Thoracic aorta (tissue), 2 donors: ENCODE data around the gene MFN2. TPM values are rescaled to one million over a fixed set of nuclear protein-coding genes. Genes with fewer than 3 reads are reported as not detected.

Experiments
- ATAC-seq: fragments of 150-250 bp; one replicate; pipeline ENCODE4 v1.8.0; 2017; ENCODE audit warnings: low read depth; ENCODE audit not compliant: insufficient number of reproducible peaks, low FRiP score
- DNase-seq: peaks from one replicate; pipeline ENCODE4 v3.0.0-alpha.2; 2020; ENCODE audit warnings: low spot score
- H3K27ac ChIP-seq, 2 donors: fragments of 200-600 bp; sonication (generic); 1 replicate in 1 of 2; 2 replicates in 1 of 2; pipeline ENCODE4 v1.5.1; 2016; ENCODE audit warnings: mild to moderate bottlenecking in 2 of 2, moderate library complexity in 2 of 2
- H3K27me3 ChIP-seq: fragments of 200-600 bp; sonication (generic); replicated peaks from 2 replicates; pipeline ENCODE4 v1.6.0; 2016; ENCODE audit warnings: mild to moderate bottlenecking; ENCODE audit not compliant: insufficient read depth
- H3K36me3 ChIP-seq: fragments of 200-600 bp; sonication (generic); one replicate; pipeline ENCODE4 v1.5.1; 2016
- H3K4me1 ChIP-seq, 2 donors: fragments of 200-600 bp; sonication (generic); 1 replicate in 1 of 2; 2 replicates in 1 of 2; pipeline versions ENCODE4 v1.5.1 to v1.6.0; 2016; ENCODE audit warnings: low read depth in 2 of 2, mild to moderate bottlenecking in 1 of 2; ENCODE audit not compliant: control insufficient read depth in 1 of 2
- H3K4me3 ChIP-seq: fragments of 200-600 bp; sonication (generic); 2 replicates; pipeline ENCODE4 v1.5.1; 2016; ENCODE audit warnings: mild to moderate bottlenecking
- H3K9me3 ChIP-seq: fragments of 200-600 bp; sonication (generic); 2 replicates; pipeline ENCODE4 v1.5.1; 2016
- CTCF ChIP-seq: fragments of 200-600 bp; sonication (generic); IDR thresholded peaks from one replicate; pipeline ENCODE4 v1.5.1; 2019; ENCODE audit warnings: antibody characterized with exemption
- total RNA-seq, 2 donors: library from RNA; depleted of rRNA; stranded (reverse); fragments of >200 nt; gene quantifications; one replicate each; pipeline versions ENCODE4 v1.1.0 to v1.2.3, GENCODE V29; 2016

Gene MFN2
- total RNA-seq, 2 donors from 2014 or later, result 48.7 to 50.1 TPM

GRCh38 chr1:11952455-11953109 is 27.7 kb upstream of the MFN2 start:
- ATAC-seq, result no peak
- no peak for TF ChIP-seq CTCF

GRCh38 chr1:11955221-11955620 is 25.0 kb upstream of the MFN2 start:
- ATAC-seq, result no peak
- no peaks in the 10 kb centered on the region for H3K27me3 ChIP-seq
- no peaks in the 10 kb centered on the region for H3K4me1 ChIP-seq
- H3K9me3 ChIP-seq, result no peaks in the 10 kb centered on the region
- TF ChIP-seq CTCF, result no peak
- DNase-seq, result no peak
- H3K36me3 ChIP-seq, result peaks cover 41% of the 10 kb centered on the region
- H3K27ac ChIP-seq, result no peak overlapping the region
- no peak overlapping the region for H3K4me3 ChIP-seq

More at GRCh38 chr1:11952455-11953109, 27.7 kb upstream of the MFN2 start:
- no peaks in the 10 kb centered on the region for H3K27me3 ChIP-seq
- H3K4me1 ChIP-seq, result no peaks in the 10 kb centered on the region
- no peak overlapping the region for H3K4me3 ChIP-seq
- no peak for DNase-seq
- H3K27ac ChIP-seq, result no peak overlapping the region
- H3K36me3 ChIP-seq, result peaks cover 32% of the 10 kb centered on the region
- no peaks in the 10 kb centered on the region for H3K9me3 ChIP-seq

GRCh38 chr1:11957398-11957797 is 22.8 kb upstream of the MFN2 start:
- Histone ChIP-seq H3K36me3 (peaks cover 39% of the 10 kb centered on the region), H3K4me1 (no peaks in the 10 kb centered on the region)
- ATAC-seq, result no peak

GRCh38 chr1:11957897-11958296 is 22.3 kb upstream of the MFN2 start:
- no peak overlapping the region for H3K4me3 ChIP-seq
- H3K36me3 ChIP-seq, result peaks cover 39% of the 10 kb centered on the region
- H3K4me1 ChIP-seq, result no peaks in the 10 kb centered on the region
- H3K27me3 ChIP-seq, result no peaks in the 10 kb centered on the region
- H3K9me3 ChIP-seq, result no peaks in the 10 kb centered on the region
- no peak for DNase-seq
- TF ChIP-seq CTCF, result no peak
- no peak for ATAC-seq
- H3K27ac ChIP-seq, result no peak overlapping the region

More at GRCh38 chr1:11957398-11957797, 22.8 kb upstream of the MFN2 start:
- no peaks in the 10 kb centered on the region for H3K27me3 ChIP-seq
- no peak overlapping the region for H3K4me3 ChIP-seq
- DNase-seq, result no peak
- no peak overlapping the region for H3K27ac ChIP-seq
- TF ChIP-seq CTCF, result no peak
- no peaks in the 10 kb centered on the region for H3K9me3 ChIP-seq

- Histone ChIP-seq H3K4me3 (no peak overlapping the region), H3K4me1 (no peaks in the 10 kb centered on the region), H3K27ac (no peak overlapping the region), H3K9me3 (no peaks in the 10 kb centered on the region), H3K36me3 (peaks cover 49% of the 10 kb centered on the region), H3K27me3 (no peaks in the 10 kb centered on the region)
- ATAC-seq (no peak), DNase-seq (no peak)
- TF ChIP-seq CTCF, result no peak
These were observed 20.0 kb upstream of the MFN2 start for GRCh38 chr1:11960276-11960675.
